ENCODE data around the gene TBL1X.

Gene TBL1X

GRCh38 chrX:9586992-9587392 lies 122.1 kb downstream of the TBL1X start:
- DNase-seq (ENCODE audit: low spot score), result no peak

DNA sequence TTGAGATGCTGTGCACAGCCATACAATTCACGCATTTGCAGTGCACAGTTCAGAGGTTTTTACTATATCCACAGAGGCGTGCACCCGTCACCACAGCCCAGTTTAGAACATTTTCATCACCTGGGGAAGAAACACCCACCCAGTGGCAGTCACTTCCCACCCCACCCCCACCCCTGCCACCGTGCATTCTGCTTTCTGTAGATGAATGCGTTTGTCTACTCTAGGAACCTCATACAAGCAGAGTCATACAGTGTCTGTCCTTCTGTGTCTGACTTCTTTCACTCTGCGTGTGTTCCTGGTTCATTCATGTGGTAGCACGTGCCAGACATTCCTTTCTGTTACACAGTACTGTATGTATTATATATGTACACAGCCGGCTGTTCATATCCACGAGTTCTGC lies 122.8 kb downstream of the TBL1X start:
- no peak for DNase-seq (ENCODE audit: low spot score)

DNA sequence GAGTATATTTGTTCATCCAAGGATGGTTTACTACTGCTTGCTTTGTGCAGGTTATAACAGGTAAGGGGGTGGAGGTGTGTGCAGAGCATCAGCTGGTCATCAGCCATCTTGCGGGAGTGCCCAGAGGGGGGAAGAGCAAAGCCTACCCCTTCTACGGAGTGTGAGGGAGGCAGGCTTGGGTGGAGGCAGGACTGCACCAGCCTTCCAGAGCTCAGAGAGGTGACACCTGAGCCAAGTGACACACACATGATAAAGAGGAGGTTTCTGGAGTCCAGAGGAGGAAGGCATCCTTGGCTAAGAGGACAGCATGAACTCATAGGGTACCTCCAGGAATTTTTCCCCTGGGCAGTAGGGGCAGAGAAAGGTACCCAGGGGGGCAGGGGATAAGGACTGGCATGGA lies 126.6 kb downstream of the TBL1X start:
- no peak for DNase-seq (ENCODE audit: low spot score)

GRCh38 chrX:9593756-9594155 lies 128.9 kb downstream of the TBL1X start:
- no peak for DNase-seq (ENCODE audit: low spot score)

DNA sequence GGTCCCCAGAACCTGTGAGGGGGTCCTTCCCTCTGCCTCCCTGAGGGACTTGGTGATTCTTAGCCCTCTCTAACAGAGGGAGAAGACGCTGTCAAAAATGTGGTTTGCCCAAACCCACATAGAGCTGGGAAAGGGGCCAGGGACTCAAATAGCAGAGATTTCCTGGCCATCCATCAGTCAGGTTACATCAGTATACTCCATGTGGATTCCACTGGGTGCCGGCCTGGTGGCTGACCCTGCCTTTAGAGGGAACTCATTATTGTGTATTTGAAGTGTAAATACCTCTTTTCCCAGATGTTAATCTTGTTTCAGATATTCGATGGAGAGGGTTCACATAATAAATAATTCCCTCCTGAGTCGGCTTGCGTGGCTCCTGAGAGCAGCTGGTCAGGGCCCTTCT lies 130.3 kb downstream of the TBL1X start:
- DNase-seq (ENCODE audit: low spot score), result no peak

- no peak for DNase-seq (ENCODE audit: low spot score)
These were observed 132.0 kb downstream of the TBL1X start for GRCh38 chrX:9596837-9597236.

DNA sequence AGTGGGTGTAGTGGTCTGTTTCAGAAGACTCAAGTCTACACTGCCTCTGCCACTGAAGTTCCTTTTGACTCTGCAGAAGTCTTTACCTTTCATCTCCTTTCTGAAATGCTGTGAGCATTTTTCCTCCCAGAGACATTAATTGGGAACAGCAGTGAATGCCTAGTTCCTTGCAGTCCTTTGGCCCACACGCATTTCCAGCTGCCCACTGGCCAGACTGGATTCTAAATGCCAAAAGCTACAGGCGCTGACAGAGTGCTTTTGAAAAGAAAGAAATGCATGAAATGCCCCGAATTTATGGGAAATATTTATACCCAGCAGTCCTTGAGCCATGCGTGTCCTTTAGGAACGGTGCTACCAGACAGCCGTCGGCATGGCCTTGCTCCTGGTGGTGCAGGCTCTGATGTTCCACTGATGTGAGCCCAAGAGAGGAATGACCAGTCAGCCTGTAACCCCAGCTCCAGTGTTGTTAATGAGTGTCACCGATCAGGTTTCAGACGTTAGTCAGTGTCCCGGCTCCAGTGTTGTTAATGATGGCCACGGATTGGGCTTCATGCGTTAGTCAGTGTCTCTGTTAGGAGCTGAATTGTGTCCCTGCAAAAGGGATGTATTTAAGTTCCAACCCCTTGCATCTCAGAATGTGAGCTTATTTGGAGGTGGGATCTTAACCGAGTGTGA lies 132.6 kb downstream of the TBL1X start:
- DNase-seq (ENCODE audit: low spot score), result no peak

DNA sequence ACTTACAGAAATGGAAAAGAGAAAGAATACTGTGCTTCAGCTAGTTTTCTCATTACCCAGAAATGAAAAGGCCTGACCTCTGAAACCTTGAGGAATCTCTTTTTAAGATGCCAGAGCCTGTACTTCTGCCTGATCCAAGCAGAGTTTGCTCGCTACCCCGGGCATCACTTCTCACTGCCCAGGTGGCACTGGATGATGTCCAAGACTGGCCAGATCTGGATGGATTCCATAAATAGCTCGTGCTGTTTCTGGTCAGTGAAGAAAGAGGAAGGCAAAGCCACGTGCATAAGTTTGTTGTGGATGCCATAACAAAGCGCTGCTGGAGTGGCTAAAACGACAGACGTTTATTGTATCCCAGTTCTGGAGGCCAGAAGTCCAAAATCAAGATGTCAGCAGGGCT lies 133.5 kb downstream of the TBL1X start:
- DNase-seq (ENCODE audit: low spot score), result no peak

DNA sequence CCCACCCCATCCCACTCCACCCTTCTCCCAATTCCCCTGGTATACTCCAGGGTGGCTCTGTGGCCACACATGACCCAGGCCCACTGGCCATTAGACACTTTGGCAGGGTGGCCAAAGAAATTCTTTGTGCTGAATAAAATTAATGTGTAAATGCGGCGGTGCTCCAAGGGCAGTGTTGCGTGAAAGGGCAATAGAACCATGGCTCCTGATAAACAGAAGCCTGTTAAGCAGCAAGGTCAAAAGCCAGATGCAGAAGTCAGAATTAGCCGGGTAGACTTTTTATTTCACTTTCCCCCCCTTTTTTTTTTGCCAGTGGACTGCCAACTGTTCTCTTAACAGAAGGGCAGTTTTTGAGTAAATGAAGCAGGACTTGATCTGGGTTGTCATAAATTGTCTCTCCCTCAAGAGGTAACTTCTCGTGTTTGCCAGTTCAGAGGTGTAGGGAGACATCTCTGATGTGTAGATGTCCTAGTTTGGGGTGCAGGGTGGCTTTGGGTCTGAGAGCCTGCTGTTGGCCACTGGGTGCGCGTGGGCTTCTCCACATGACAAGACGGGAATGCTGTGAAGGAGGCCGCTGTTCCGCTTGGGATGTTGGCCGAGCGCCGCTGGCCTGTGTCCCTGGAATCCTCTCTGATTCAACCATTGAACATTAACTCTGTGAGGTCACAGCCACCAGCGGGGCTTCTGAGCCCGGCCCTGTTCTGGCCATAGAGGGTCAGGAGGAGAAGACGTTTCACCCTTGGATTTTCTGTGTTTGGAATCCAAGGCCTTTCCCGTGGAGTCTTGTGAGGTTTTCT lies 139.5 kb downstream of the TBL1X start:
- no peak for DNase-seq (ENCODE audit: low spot score)

DNA sequence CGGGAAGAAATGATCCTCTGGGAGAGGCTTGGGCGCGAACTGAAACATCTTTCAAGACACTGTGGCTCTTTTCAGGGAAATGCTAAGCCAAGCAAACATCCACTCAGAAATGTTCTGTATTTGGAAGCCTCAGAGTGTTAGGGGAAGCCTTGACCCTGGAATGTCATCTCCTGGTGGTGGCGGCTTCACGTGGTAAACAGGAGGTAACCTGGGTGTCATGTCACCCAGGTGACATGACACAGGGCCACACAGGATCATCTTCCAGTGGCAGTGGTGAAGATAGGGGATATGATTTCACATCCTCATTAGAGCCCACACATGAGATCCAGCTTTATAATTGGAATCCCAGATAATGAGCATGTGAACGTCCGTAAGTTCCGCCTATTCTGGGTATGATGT lies 140.0 kb downstream of the TBL1X start:
- no peak for DNase-seq (ENCODE audit: low spot score)

DNA sequence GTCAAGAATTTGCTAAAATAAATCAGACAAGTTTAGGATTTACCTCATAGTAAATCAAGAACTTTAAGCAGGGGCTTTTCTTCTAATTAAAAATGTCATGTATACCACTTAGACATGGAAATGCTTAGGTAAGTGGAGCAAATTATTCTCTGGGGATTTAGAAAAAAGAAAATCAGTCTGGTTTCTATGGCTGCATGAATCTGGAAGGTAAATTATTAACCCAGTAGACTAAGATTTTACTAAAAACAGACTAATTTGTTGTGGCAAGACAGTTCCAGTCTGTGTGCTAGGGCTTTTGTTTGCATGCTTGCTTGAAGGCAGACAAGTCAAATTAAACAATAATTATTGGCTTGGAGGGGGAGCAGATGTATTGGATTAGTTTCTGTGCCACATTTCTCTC lies 140.6 kb downstream of the TBL1X start:
- no peak for DNase-seq (ENCODE audit: low spot score)

- no peak for DNase-seq (ENCODE audit: low spot score)
These were observed 142.1 kb downstream of the TBL1X start for GRCh38 chrX:9606971-9607370.

DNA sequence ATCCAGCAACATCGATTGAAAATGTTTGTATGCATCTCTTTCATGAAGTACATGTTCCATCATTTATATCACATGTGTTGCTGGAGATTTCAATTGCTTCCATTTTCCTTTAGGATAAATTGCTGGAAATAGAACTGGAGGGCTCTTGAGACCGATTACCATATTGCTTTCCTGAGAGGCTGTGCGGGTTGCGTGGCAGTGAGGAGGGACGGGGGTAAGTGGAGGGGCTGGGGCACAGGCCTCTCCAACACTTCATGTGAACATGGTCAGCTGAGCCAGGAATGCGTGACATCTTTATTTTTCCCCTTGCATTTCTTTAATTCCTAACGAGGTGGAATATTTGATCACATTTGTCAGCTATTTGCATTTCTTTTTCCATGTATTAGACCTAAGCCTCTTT lies 144.6 kb downstream of the TBL1X start:
- DNase-seq (ENCODE audit: low spot score), result no peak

- DNase-seq (ENCODE audit: low spot score), result no peak
These were observed 145.1 kb downstream of the TBL1X start for GRCh38 chrX:9609987-9610386.

- no peak for DNase-seq (ENCODE audit: low spot score)
These were observed 146.0 kb downstream of the TBL1X start for GRCh38 chrX:9610771-9611392.

GRCh38 chrX:9611436-9612145 lies 146.7 kb downstream of the TBL1X start:
- no peak for DNase-seq (ENCODE audit: low spot score)

- no peak for DNase-seq (ENCODE audit: low spot score)
These were observed 147.3 kb downstream of the TBL1X start for GRCh38 chrX:9612146-9612505.

DNA sequence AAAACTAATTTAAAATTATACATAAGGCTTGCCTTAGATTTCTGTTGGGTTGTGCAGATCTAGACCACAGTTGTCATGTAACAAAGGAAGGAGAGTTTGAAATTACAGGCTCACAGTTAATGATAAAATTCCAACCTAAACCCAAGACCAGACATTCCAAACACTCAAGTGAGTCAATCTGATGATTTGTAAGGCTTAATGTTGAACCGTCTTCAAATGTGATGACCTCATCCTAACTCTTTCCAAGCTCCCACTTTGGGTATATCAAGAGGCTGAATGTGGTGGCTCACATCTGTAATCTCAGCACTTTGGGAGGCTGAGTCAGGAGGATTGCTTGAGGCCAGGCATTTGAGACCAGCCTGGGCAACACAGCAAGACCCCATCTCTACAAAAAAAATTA lies 149.2 kb downstream of the TBL1X start:
- DNase-seq (ENCODE audit: low spot score), result no peak

DNA sequence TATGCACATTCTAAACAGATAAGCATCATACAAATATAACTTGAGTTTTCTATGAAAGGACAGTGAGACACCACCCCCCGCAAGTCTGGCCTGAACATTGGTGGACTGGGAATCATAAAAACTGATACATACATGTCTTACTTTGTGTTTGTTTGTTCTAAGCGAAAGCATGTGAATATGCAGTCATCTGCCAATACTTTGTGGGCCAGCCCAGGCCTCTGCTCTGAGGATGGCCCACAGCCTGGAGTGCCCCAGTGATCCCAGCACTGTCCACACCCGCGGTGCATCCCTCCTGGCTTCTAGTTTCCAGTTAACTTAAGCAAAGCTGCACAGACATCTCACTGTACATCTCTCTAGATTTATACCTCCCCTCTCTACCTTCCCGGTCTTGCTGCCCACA lies 154.3 kb downstream of the TBL1X start:
- no peak for DNase-seq (ENCODE audit: low spot score)

GRCh38 chrX:9619581-9619980 lies 154.7 kb downstream of the TBL1X start:
- no peak for DNase-seq (ENCODE audit: low spot score)

DNA sequence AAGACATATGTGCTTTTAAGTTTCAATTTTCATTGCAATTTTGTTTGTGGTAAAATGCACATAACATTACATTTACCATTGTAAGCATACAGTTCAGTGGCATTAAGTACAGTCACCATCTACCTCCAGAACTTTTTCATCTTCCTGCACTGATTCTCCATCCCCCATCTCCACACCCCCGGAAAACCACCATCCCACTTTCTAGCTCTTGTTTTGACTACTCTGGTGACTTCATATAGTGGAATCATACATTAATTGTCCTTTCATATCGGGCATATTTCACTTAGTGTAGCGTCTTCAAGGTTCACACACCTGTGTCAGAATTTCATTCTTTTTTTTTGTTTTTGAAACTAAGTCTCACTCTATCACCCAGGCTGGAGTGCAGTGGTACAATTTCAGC lies 157.3 kb downstream of the TBL1X start:
- no peak for DNase-seq (ENCODE audit: low spot score)

- no peak for DNase-seq (ENCODE audit: low spot score)
These were observed 161.5 kb downstream of the TBL1X start for GRCh38 chrX:9626379-9626778.

- no peak for DNase-seq (ENCODE audit: low spot score)
These were observed 163.1 kb downstream of the TBL1X start for GRCh38 chrX:9627922-9628321.
